ENCODE data around the gene SF3B3.

DNA sequence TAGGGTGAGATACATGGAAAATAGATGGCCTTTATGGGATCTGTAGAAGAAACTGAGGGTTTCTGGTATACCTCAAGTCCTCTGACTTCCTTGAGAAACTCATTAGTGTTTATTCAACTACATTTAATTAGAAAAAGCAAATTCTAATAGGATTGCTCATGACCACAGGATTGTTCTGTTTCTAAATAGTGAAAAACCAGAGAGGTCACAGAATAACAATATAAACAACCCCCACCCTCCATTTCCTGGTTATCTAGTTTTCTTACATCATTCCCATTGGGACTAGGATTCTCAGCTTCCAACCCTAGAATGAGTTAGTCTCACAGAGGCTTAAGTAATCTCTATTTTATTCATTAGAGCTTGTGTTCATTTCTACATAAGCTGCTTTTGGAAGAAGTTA is 30.0 kb downstream of the SF3B3 start:
- TF ChIP-seq, protein P1, sequence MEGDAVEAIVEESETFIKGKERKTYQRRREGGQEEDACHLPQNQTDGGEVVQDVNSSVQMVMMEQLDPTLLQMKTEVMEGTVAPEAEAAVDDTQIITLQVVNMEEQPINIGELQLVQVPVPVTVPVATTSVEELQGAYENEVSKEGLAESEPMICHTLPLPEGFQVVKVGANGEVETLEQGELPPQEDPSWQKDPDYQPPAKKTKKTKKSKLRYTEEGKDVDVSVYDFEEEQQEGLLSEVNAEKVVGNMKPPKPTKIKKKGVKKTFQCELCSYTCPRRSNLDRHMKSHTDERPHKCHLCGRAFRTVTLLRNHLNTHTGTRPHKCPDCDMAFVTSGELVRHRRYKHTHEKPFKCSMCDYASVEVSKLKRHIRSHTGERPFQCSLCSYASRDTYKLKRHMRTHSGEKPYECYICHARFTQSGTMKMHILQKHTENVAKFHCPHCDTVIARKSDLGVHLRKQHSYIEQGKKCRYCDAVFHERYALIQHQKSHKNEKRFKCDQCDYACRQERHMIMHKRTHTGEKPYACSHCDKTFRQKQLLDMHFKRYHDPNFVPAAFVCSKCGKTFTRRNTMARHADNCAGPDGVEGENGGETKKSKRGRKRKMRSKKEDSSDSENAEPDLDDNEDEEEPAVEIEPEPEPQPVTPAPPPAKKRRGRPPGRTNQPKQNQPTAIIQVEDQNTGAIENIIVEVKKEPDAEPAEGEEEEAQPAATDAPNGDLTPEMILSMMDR (IDR thresholded peaks at IDR 0.05; ENCODE audit: low read depth, low read length), result no peak
- TF ChIP-seq EZH2phosphoT487 (IDR thresholded peaks at IDR 0.05; ENCODE audit: low read depth), result no peak
